GM19438 (cell line): ENCODE data around the gene PXYLP1.
"Not testable (repeated sequence)": the region's sequence is repeated elsewhere in the genome, so short reads cannot be mapped to it uniquely, and the experiment has no call there.

Experiments
- ATAC-seq: cut with Tn5 transposase; IDR thresholded peaks from one replicate; pipeline ENCODE4 v1.9.1; 2021; ENCODE audit warnings: low read depth; ENCODE audit not compliant: unreplicated experiment

Gene PXYLP1

DNA sequence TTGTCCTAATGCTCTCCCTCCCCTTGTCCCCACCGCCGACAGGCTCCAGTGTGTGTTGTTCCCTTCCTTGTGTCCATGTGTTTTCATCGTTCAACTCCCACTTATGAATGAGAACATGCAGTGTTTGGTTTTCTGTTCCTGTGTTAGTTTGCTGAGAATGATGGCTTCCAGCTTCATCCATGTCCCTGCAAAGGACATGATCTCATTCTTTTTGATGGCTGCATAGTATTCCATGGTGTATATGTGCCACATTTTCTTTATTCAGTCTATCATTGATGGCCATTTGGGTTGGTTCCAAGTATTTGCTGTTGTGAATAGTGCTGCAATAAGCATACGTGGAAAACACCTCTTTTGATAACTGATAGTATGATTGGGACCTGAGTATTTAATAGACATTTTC is 82.8 kb downstream of the PXYLP1 start:
- ATAC-seq: not testable (repeated sequence)

DNA sequence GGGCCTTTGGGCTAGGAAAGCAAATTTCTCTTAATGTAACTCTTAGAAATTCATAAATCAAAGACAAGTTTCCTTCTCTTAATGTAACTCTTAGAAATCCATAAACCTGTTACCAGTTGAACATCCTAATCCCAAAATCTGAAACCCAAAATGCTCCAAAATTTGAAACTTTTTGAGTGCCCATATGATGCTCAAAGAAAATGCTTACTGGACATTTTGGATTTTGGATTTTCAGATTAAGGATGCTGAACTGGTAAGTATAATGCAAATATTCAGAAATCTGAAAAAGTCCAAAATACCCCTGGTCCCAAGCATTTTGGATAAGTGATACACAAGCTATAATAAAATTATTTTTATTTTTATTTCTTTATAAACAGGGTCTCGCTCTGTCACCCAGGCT is 85.2 kb downstream of the PXYLP1 start:
- ATAC-seq: no peak

DNA sequence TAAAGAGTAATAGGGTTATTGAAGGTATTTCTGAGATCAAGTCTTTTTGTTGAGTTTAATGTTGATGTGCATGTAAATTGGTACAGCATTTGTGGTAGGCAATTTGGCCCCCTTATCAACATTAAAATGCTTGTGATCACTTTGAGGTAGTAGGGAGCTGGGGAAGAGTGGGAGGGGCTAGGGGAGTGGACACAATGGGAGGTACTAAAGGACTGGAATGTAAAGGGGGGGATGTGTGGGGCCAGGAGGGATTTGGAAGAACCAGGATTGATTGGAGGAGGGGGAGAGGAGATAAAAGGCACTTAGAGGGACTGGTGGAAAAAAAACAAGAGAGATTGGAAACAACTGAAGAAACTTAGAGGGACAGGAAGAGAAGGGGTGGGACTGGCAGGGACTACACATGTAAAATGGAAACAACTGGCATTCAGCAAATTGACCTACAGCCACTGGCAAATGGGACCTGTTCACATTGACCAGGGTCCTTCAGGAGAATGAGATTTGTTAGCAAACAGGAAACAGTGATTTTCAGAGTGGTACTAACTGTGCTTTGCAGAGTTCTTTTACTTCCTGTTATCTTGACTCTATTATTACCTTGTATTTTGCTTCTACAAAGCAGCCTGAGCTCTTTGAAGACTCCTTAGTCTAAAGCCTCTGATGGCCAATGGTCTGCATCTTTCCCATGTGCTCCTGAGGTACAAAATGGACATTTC is 88.9 kb downstream of the PXYLP1 start:
- ATAC-seq: no peak

DNA sequence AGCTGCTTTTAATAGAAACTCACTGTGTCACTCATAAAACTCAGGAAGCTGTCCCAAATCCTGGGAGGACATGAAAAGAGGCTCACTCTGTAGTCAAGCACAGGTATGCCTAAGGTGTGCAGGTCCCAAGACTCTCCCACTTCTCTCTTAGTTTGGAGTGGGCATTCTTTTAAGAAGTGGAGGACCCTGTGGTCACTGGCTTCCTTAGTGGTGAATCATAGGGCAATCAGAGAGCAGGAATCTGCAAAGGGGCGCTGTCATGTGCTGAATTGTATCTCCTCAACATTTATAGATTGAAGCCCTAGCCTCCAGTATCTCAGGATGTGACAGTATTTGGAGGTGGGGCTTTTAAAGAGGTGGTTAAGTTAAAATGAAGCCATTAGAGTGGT is 89.5 kb downstream of the PXYLP1 start:
- no peak for ATAC-seq

DNA sequence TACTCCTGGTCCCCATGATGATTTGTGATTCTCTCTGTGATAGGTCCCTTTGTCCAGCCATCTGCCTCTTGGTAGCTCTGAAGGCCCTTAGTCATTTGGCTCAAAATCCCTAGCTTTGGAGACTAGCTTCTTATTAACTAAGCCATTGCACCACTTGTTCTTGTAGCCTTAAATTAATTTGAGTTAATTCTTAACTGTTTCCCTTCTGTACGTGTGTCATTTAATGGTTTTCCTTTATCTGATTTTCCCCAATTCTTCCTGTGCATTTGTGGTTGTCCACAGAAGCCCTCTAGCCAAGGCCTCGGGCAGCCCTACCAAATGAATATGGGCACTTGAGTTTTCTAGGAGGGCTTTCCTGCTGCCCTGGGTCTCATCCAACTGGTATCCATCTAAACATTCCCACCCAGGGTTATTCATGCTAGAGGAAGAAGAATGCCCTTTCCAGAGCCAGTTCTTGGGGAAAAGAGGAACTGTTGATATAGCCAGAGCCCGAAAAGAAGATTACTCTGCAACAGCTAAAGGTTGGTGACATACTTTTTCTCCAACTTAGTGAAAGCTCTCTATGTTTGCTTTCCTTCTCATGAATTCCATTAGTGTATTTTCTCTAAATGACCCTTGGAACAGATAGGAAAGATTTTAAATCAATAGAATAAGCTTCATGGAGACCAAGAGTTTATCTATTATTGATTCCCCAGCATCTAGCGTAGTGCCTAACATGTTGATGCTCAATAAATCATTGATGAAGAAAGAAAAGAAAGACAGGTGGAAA is 92.5 kb downstream of the PXYLP1 start:
- no peak for ATAC-seq

DNA sequence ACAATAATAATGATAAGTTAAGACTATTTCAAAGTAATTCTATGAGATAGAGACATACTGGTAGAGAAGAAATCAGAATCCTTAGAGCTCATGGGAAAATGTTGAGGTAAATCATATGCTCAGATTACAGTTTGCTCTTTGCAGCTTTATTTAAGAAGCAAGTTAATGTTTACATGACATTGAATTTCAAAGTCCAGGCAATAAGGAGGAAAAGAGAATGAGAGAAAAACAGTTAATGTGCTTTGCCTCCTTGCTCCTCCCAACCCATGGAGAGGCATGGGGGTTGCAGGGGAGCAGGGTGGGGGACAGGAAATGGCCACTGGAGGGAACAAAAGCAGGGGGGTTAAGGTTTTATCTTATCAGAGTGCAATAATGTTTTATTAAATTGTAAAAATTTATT is 94.5 kb downstream of the PXYLP1 start:
- no peak for ATAC-seq

DNA sequence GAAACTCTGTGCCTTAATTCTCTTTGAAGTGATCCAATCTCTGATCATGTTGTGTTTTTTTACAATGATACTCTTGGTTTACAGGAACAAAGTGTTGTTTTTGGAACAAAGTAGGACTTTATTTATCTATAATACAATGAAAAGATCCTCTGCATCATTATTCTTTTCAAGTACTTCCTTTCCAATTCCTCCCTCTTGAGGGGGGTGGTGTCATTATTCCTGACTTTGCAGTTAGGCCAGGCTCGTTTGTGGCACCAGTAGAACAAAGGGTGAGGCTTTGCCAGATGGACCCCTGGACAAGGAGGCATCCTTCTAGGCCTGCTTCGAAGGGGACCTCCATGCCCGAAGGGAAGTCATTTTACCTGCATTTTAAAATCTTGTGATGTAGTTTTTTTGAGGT is 95.0 kb downstream of the PXYLP1 start:
- ATAC-seq: no peak

DNA sequence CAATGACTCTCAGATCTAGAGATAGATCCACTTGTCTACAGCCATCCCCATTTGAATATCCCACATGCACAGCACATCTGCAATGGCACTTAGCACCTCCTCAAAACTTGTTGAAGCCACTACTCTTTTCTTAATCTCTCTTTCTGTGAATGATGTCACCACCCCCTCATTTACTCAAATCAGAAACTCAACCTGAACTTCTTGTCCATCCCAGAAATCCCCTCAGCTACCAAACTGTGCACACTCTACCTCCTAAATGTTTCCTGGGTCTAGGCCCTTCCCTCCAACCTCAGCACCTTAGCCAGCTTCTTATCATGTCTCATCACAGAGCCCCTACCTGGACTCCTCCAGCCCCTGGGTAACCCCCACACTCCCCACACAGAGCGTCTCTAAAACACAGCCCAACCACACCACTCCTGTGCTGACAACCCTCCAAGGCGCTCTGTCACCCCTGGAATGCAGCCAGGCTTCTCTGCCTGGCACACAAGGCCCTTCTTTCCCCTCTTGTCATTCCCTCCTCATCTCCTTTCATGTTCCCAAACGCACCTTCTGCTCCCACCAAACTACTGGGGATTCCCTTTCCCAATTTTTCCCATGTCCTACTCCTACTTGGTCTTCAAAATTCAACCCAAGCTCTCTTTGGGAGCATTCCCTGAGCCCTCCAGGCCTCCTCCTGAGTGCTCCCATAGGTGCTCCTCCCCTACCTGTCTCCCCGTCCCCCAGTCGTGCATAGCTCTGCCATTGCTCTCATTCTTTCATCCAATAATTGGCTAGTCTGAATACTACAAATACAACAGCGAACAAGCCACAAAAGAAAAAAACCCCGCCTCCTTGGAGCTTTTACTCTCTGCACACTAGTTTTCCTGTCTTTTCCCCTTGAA is 96.9 kb downstream of the PXYLP1 start:
- ATAC-seq: no peak

DNA sequence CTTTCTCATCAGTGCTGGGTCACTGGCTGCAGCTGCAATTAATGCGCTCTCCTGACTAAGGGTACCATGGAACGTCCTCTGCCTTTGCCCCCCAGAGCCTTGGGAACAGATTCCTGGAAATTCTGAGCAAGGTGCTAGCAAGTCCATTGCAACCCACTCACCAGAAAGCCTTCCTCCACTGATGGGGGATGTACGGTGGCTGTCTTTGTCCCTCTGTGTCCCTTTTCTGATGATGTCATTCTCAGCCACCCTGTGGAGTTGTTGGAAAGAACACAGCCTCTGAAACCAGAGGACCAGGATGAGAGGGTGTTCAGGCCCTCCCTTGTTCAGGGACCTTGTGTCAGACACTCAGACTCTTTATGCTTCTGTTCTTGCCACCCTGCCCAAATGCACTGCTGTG is 98.6 kb downstream of the PXYLP1 start:
- ATAC-seq: no peak

DNA sequence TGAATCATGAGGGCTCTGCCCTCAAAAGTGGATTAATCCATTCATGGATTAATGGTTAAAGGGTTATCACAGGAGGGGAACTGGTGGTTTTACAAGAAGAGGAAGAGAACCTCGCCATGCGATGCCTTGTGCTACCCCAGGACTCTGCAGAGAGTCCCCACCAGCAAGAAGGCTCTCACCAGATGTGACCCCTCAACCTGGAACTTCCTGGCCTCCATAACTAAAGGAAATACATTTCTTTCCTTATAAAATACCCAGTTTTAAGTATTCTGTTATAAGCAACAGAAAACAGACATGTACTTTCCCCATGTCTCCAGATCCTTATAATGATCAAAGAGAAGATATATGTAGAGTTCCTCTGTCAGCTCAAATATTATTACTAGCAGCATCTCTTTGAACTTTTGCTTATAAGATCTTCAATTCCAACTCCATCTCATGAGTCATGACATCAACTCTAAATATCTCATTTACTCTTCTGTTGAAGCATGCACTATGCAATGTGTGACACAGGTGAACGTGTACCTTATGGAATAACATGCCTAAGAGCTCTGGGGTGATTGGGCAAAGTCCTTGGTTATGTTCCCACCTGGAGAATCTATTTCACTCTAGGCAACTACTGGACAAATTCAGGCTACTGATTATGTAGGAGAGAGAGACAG is 99.2 kb downstream of the PXYLP1 start:
- ATAC-seq: no peak

DNA sequence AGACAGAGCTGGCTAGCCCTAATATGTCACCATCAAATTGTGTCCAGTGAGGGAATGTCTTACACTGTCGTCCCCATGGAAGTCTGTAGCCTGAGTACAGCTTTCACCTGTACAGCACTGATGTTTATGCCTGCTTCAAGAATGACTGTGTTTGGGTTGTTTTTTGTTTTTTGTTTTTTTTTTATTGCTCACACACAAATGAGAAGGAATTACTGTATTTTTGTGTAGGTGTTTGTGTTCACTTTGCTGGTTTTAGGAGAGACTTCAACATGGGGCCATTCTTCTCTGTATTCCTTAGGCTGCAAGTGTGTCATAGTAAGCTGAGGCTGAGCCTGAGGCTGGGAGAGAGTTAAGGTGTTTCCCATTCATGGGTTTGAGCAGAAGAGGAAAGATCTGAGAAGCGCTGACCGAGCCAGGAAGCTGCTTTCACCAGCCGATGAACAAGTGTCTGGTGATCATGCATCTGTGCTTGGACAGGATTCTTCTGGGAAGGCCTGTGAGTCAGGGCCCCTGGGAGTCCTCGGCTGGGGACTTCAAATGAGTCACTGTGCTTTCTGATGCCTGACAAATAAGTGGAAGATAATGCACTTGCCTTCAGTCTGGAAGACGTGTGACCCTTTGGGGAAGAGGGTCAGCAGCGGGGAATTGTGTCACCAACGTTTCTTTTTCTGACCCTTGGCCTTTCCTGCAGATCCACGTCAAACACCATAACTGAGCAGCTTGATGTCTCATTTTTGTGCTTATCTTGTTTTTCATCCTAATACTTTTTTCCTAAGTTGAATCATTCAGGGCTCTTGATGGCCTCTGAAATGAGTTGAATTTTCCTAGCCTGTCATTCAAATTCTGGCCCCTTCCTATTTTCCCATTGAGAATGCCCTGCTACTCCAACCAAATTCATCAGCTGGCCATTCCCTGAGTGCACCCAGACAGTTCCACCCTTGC is 100.0 kb downstream of the PXYLP1 start:
- no peak for ATAC-seq

DNA sequence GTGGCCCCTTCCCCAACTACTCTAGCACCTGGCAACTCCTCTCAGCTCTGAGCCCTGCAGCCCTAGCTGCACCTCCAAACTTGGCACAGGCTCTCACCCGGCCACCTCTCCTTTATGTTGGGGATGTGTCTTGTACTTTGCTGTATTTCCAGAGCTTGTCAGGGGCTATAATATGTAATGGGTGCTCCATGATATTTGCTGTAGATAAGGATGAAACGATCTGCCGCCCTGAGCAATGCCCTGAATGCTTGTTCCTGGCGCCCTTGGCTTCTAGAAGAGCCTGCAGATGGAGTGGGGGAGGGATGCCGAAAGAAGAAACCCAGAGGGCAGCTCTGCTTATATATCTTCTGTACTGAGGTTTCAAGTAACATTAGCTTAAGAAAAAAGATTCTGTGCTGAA is 100.8 kb downstream of the PXYLP1 start:
- ATAC-seq: no peak

DNA sequence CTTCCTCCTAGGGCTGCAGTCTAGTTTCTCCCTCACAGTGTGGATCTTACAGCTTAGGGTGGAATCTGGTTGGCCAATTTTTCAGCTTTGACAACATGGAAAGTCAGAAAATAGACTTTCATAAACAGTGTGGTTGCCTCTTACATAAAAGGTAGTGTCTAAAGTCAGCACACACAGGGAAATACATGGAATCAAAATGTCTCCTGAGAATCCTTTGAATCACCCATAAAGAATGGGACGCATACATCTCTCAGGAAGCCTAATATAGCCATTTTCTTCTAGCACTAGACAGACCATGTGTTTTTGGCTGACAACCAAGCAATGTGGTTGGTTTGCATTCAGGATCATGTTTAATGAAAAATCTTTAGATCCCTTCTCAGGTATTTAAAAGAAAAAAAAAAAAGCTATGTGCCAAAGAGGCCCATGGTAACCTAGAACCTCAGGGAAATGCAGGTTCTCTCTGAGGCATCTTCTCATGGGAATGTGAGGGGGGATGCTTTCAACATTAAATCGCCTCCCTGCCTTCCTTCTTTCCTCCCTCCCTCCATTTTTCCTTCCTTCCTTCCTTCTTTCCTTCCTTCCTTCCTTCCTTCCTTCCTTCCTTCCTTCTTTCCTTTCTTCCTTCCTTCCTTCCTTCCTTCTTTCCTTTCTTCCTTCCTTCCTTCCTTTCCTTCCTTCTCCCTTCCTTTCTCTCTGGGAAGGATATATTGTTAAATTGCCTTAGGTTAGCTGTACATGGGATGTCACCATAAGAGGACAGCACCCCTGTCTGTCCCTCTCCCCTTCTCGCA is 102.4 kb downstream of the PXYLP1 start:
- no peak for ATAC-seq

DNA sequence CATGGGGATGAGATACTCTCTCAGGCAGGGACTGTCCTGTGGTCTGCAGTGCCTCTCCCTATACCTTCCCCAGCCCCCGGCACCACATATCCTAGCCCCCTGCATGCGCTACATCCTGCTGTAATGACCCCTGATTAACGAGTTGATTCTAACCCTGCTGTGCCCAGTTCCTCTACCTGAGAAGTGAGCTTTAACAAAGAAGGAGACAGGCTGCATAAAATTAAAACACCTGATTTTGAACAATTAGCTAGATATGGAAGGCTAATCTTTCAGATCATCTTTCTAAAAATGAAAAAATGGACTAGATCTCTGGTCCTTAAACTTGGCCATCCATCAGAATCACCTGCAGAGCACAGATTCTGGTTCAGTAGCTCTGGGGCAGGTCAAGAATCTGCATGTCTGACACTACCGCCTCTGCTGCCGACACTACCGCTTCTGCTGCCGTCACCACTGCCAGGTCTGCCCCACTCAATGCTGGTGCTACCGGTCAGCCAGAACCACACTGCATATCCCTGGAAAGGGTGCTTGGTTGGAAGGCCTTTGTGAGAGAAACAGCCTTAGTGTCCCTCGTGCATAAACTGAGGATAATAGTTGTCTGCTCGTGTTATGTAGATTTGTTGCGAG is 103.1 kb downstream of the PXYLP1 start:
- ATAC-seq: no peak

DNA sequence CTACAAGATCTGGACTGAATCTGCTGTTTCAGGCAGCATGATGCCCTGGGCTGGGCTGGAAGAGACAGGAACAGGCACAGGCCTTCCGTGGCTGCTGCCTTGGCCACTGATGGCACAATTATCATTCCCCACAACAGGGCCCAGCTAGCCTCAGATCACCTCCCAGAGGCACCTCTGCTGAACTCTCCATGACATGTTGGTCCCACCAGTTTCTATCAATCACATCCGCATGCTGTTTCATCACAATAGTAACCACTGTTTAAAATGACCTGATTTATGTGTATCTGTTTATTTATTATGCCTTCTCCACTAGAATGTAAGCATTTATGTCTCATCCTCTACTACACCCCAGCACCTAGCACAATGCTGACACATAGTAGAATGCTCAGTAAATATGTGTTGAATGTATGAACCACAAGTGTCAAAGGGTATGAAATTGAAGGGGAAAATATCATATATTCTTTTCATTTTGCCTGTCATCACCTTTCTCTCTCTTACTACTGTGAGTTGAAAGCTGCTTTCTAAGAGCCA is 104.0 kb downstream of the PXYLP1 start:
- ATAC-seq: no peak

DNA sequence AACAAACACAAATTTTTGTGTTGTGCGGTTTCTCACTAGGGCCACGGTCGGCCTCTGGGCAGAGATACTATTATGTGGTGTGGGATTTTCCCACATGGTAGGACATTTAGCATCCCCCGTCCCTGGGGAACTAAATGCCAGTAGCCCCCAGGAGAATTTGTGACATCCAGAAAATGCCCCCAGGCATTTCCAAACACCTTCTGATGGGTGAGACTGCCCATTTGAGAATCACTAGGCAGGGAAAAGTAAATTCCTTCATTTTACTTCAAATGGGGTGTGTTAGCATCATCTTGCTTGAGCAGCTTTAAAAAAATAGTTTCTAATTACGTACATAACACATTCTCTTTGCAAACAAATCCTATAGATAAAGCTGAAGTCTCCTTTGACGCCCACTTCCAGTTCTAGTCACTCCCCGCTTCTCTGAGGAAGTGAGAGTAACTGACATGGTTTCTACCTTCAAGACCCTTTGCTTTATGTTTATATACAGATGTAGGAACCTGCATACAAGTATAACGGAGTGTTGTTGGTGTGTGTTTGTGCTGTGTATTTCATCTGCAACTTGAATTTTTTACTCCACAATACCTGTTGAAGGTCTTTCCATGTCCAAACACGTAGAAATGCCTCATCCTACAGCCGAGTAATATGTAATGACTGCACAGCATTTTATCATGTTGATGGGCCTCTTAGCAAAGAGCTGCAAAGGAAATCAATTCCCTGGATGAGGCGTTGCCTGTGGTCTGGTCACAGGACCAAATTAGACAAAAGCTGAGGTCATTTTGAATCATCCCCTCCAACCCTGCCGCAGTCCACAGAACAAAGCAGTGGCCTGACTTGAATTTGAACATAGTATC is 105.3 kb downstream of the PXYLP1 start:
- ATAC-seq: peak; percentile 88

DNA sequence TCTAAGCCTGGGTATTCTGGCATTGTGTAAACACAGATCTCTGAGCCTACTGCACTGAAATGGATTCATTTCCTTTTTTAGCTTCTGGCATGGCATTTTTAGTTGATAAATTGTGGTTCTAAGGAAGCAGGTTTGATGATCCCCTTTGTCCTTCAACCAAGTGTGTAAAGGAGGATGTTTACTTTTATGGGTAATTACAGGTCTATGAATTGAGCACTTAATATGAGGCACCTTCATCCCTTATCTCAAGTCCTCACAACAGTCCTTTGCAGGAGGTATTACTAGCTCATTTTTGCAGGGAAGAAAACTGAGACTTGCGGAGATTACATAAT is 105.9 kb downstream of the PXYLP1 start:
- ATAC-seq: no peak
